H1 (cell line): ENCODE measurements around the gene OTUD3. TPM values are rescaled to one million over a fixed set of nuclear protein-coding genes. Genes with fewer than 3 reads are reported as not detected.

ENCODE experiments used
- CTCF ChIA-PET: fragments of 300-600 bp; sonication (Branson Sonifier 250); formaldehyde crosslinking; loops from one replicate; lab custom pipeline; 2021; ENCODE audit not compliant: partially characterized antibody; lab: Charles Lee
- POLR2A ChIA-PET: fragments of 300-600 bp; sonication (Branson Sonifier 250); formaldehyde crosslinking; loops from one replicate; lab custom pipeline; 2021; ENCODE audit warnings: inconsistent platforms; ENCODE audit not compliant: partially characterized antibody; lab: Charles Lee
- DNase-seq, 2 experiments: peaks; one replicate each; pipeline versions ENCODE4 v3.0.0 to v3.0.0-alpha.2; 2010 to 2022; ENCODE audit warnings: low spot score in 2 of 2, low read depth in 1 of 2, mixed read lengths in 1 of 2
- FAIRE-seq: peaks from 2 replicates; lab custom pipeline; 2011; peaks lifted over from hg19 to GRCh38; lab: Jason Lieb, UNC
- H2AFZ ChIP-seq: 2 replicates; pipeline ENCODE4 v1.8.1; 2012; ENCODE audit warnings: low read length, inconsistent platforms
- H2AK5ac ChIP-seq: 2 replicates; pipeline ENCODE4 v1.6.1; 2013; ENCODE audit warnings: low read depth, low read length
- H2BK120ac ChIP-seq: replicated peaks from 2 replicates; pipeline ENCODE3; 2013; ENCODE audit warnings: low read depth, low read length, inconsistent platforms
- H2BK12ac ChIP-seq: 2 replicates; pipeline ENCODE4 v1.6.1; 2013; ENCODE audit warnings: low read depth, low read length
- H2BK15ac ChIP-seq: 2 replicates; pipeline ENCODE4 v1.6.1; 2013; ENCODE audit warnings: low read length
- H2BK20ac ChIP-seq: 2 replicates; pipeline ENCODE4 v1.6.1; 2013; ENCODE audit warnings: low read length
- H2BK5ac ChIP-seq: 2 replicates; pipeline ENCODE4 v1.6.1; 2013; ENCODE audit warnings: low read depth, low read length
- H3K14ac ChIP-seq: 2 replicates; pipeline ENCODE4 v1.6.1; 2013; ENCODE audit warnings: inconsistent platforms; ENCODE audit not compliant: insufficient read length
- H3K18ac ChIP-seq: 2 replicates; pipeline ENCODE4 v1.6.1; 2013; ENCODE audit warnings: low read length; ENCODE audit errors: extremely low read depth
- H3K23ac ChIP-seq: 2 replicates; pipeline ENCODE4 v1.6.1; 2013; ENCODE audit warnings: inconsistent platforms; ENCODE audit not compliant: insufficient read length
- H3K23me2 ChIP-seq: 2 replicates; pipeline ENCODE4 v1.6.1; 2013; ENCODE audit warnings: low read depth, low read length
- H3K27ac ChIP-seq: 2 replicates; pipeline ENCODE4 v1.6.1; 2011; ENCODE audit warnings: low read depth, low read length, inconsistent platforms
- H3K27me3 ChIP-seq, 4 experiments: replicated peaks in 1 of 4; 1 replicate in 1 of 4; 2 replicates in 3 of 4; pipeline versions ENCODE4 v1.6.1 to v1.8.1; 2011 to 2013; ENCODE audit warnings: low read length in 3 of 4, mild to moderate bottlenecking in 3 of 4, inconsistent platforms in 2 of 4, mixed read lengths in 2 of 4, moderate library complexity in 1 of 4; ENCODE audit not compliant: control insufficient read depth in 3 of 4, insufficient read depth in 3 of 4; ENCODE audit errors: extremely low read depth in 1 of 4
- H3K36me3 ChIP-seq, 4 experiments: 2 replicates each; pipeline versions ENCODE4 v1.6.1 to v1.8.1; 2011 to 2013; ENCODE audit warnings: mild to moderate bottlenecking in 4 of 4, low read length in 3 of 4, moderate library complexity in 2 of 4, control low read depth in 1 of 4, inconsistent platforms in 1 of 4; ENCODE audit not compliant: insufficient read depth in 4 of 4, control insufficient read depth in 2 of 4
- H3K4ac ChIP-seq: replicated peaks from 2 replicates; pipeline ENCODE3; 2013; ENCODE audit warnings: low read length, low read depth, mixed read lengths, inconsistent platforms; ENCODE audit not compliant: insufficient read length
- H3K4me1 ChIP-seq, 4 experiments: replicated peaks in 1 of 4; 1 replicate in 1 of 4; 2 replicates in 3 of 4; pipeline versions ENCODE4 v1.6.1 to v1.8.1; 2011 to 2013; ENCODE audit warnings: low read length in 3 of 4, inconsistent platforms in 2 of 4, mixed read lengths in 1 of 4; ENCODE audit not compliant: insufficient read depth in 4 of 4, control insufficient read depth in 3 of 4
- H3K4me2 ChIP-seq, 2 experiments: 2 replicates each; pipeline versions ENCODE4 v1.6.1 to v1.8.1; 2011 to 2013; ENCODE audit warnings: low read depth in 2 of 2, low read length in 2 of 2, control low read depth in 1 of 2, inconsistent platforms in 1 of 2, mild to moderate bottlenecking in 1 of 2; ENCODE audit not compliant: insufficient read depth in 1 of 2
- H3K4me3 ChIP-seq, 4 experiments: fragments of 200-600, 300-600 bp in 1 of 4; sonication (generic), shearing (Covaris generic), sonication (Bioruptor Twin) in 1 of 4; 2 replicates each; pipeline versions ENCODE4 v1.5.1 to v1.8.1; 2011 to 2016; ENCODE audit warnings: low read length in 4 of 4, low read depth in 3 of 4, control low read depth in 2 of 4, inconsistent platforms in 2 of 4, mild to moderate bottlenecking in 2 of 4, mixed read lengths in 1 of 4, moderate library complexity in 1 of 4; ENCODE audit not compliant: insufficient read depth in 2 of 4; ENCODE audit errors: extremely low read depth in 1 of 4
- H3K56ac ChIP-seq: replicated peaks from 2 replicates; pipeline ENCODE3; 2013; ENCODE audit warnings: low read depth, mild to moderate bottlenecking, mixed read lengths, low read length, inconsistent platforms; ENCODE audit not compliant: insufficient read length
- H3K79me1 ChIP-seq: 2 replicates; pipeline ENCODE4 v1.6.1; 2013; ENCODE audit warnings: low read depth, low read length, control low read depth
- H3K79me2 ChIP-seq, 2 experiments: 2 replicates each; pipeline versions ENCODE4 v1.6.1 to v1.8.1; 2012 to 2013; ENCODE audit warnings: low read length in 2 of 2, mild to moderate bottlenecking in 2 of 2, inconsistent platforms in 1 of 2; ENCODE audit not compliant: insufficient read depth in 2 of 2, control insufficient read depth in 1 of 2
- H3K9ac ChIP-seq, 4 experiments: replicated peaks in 1 of 4; 1 replicate in 1 of 4; 2 replicates in 3 of 4; pipeline versions ENCODE4 v1.6.1 to v1.8.1; 2011 to 2013; ENCODE audit warnings: low read depth in 3 of 4, low read length in 3 of 4, control low read depth in 2 of 4, mild to moderate bottlenecking in 2 of 4, moderate library complexity in 2 of 4, inconsistent platforms in 1 of 4; ENCODE audit errors: extremely low read depth in 1 of 4
- H3K9me3 ChIP-seq, 2 experiments: 2 replicates each; pipeline versions ENCODE4 v1.6.1 to v1.8.1; 2012 to 2013; ENCODE audit warnings: mild to moderate bottlenecking in 2 of 2, moderate library complexity in 2 of 2, control low read depth in 1 of 2, inconsistent platforms in 1 of 2, low read depth in 1 of 2, low read length in 1 of 2, mixed read lengths in 1 of 2; ENCODE audit not compliant: insufficient read depth in 2 of 2
- H4K20me1 ChIP-seq, 2 experiments: replicated peaks in 1 of 2; 2 replicates each; pipeline versions ENCODE3 to v1.8.1; 2011 to 2013; ENCODE audit warnings: inconsistent platforms in 2 of 2, low read length in 2 of 2, mild to moderate bottlenecking in 1 of 2; ENCODE audit not compliant: insufficient read depth in 2 of 2, control insufficient read depth in 1 of 2
- H4K5ac ChIP-seq: 2 replicates; pipeline ENCODE4 v1.6.1; 2013; ENCODE audit warnings: low read length, low read depth, mixed read lengths, inconsistent platforms; ENCODE audit not compliant: insufficient read length
- H4K8ac ChIP-seq: 2 replicates; pipeline ENCODE4 v1.8.0; 2013; ENCODE audit warnings: mild to moderate bottlenecking, moderate library complexity, low read length, inconsistent platforms; ENCODE audit not compliant: insufficient read depth; ENCODE audit errors: extremely low read depth
- H4K91ac ChIP-seq: replicated peaks from 2 replicates; pipeline ENCODE3; 2013; ENCODE audit warnings: low read length, mixed read lengths, inconsistent platforms; ENCODE audit not compliant: insufficient read length
- ASH2L ChIP-seq: fragments of 200-600, 300-600 bp; sonication (generic); IDR thresholded peaks from one replicate; pipeline ENCODE4 v1.7.1; 2017; ENCODE audit warnings: low read length
- BACH1 ChIP-seq: IDR thresholded peaks from 2 replicates; pipeline ENCODE4 v1.6.1; 2012; ENCODE audit warnings: low read length, improper control_type of control experiment
- GABPA ChIP-seq: IDR thresholded peaks from 2 replicates; pipeline ENCODE4 v1.6.1; 2011; ENCODE audit warnings: mild to moderate bottlenecking, low read length, moderate library complexity, borderline replicate concordance; ENCODE audit not compliant: insufficient read depth
- KDM5A ChIP-seq: fragments of 200-600 bp; IDR thresholded peaks from 2 replicates; pipeline ENCODE4 v1.7.1; 2012; ENCODE audit warnings: mild to moderate bottlenecking, low read length, inconsistent platforms, mixed read lengths
- TAF1 ChIP-seq: IDR thresholded peaks from 2 replicates; pipeline ENCODE4 v1.6.1; 2011; ENCODE audit warnings: mild to moderate bottlenecking, low read depth, low read length
- TBP ChIP-seq: IDR thresholded peaks from 2 replicates; pipeline ENCODE4 v1.6.1; 2011; ENCODE audit warnings: low read depth, low read length, improper control_type of control experiment
- TEAD4 ChIP-seq: IDR thresholded peaks from 2 replicates; pipeline ENCODE4 v1.6.1; 2012; ENCODE audit warnings: low read depth, low read length, inconsistent platforms, mixed read lengths
- WGBS, 2 experiments: shearing (Covaris generic) in 1 of 2; methylation state at CpG; one replicate each; pipeline versions ENCODE4 v1.1.6 to v1.1.7; 2013 to 2015; ENCODE audit warnings: low lambda C conversion rate in 2 of 2, mixed read lengths in 2 of 2, inconsistent platforms in 1 of 2, low coverage in 1 of 2, missing lambda C conversion rate in 1 of 2; ENCODE audit not compliant: insufficient replicate concordance in 2 of 2, insufficient coverage in 1 of 2, insufficient read length in 1 of 2; ENCODE audit errors: extremely low coverage in 1 of 2, missing lambda C conversion rate in 1 of 2; 5-methylcytosine and 5-hydroxymethylcytosine counted together
- polyA plus RNA-seq, 7 experiments: library from polyadenylated mRNA; depleted of rRNA in 3 of 7; stranded (reverse) in 5 of 7; unstranded in 2 of 7; fragments of >200 nt in 5 of 7; fragments of 200-250 nt in 2 of 7; gene quantifications; 1 replicate in 5 of 7; 2 replicates in 1 of 7; 4 replicates in 1 of 7; pipeline versions ENCODE4 v1.2.1 to v1.2.3, GENCODE V29; 2011 to 2013; ENCODE audit warnings: missing spikeins in 2 of 7, mixed read lengths in 2 of 7
- total RNA-seq: library from RNA; stranded (reverse); fragmentation: NEBNext Ultra II Directional; extraction: Animal tissue kit (Norgen Biotek cat#: 25700); gene quantifications from 2 replicates; pipeline ENCODE4 v1.2.1, GENCODE V29; 2021

The OTUD3 gene
- total and polyA plus RNA-seq, 2 of the 8 experiments (the other 6 are each of a cell fraction or from before 2014, with no cell fraction given) = 6.3 to 11.9 TPM

DNA sequence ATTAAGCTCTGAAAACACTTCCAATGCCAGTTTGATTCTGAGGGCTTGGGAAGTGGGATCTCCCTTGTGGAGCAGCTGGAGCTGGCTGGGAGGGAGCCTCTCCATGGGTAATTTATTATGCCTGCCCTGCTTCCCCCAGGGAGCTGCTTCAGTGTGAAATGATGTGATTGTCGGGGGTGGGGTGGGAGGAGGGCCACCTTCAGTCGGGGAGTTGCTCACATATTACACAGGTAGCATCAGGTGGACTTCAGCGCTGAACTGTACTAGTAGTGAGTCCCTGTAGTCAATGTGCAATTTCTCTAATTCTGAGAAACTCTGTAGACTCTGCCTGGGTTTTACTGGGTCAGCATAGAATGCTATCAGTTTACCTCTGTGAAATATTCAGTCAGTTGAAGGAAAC is 28.5 kb downstream of the OTUD3 start:
- ChIA-PET POLR2A (interaction anchor here (0.6 kb wide), 1 partner anchor 109 kb away, joined by 3 read pairs; no protein-coding TSS in a partner anchor), CTCF (interaction anchor here (1.1 to 2.3 kb wide), 4 partner anchors 10 to 241 kb away, joined by 3 to 10 read pairs (median 6); partner anchors contain the start of gene OTUD3)
- H3K14ac ChIP-seq = no peak overlapping the region
- H2BK120ac ChIP-seq = no peak overlapping the region
- no peak overlapping the region for H2AK5ac ChIP-seq
- no peaks in the 10 kb centered on the region for H4K20me1 ChIP-seq
- H4K8ac ChIP-seq = no peak overlapping the region
- no peaks in the 10 kb centered on the region for H3K23me2 ChIP-seq
- DNase-seq = no peak
- no peak overlapping the region for H2BK15ac ChIP-seq
- H3K18ac ChIP-seq = no peak overlapping the region
- no peak overlapping the region for H3K4me3 ChIP-seq
- no peak overlapping the region for H2BK5ac ChIP-seq
- 100% methylated on average over 3 of the region's 3 CpGs; no CpG with 5 or more reads in 1 of the 2 experiments for WGBS, 2 experiments
- no peak overlapping the region for H2BK12ac ChIP-seq
- H3K56ac ChIP-seq = no peak overlapping the region
- no peak overlapping the region for H3K4ac ChIP-seq
- H3K27ac ChIP-seq = no peak overlapping the region
- H3K79me2 ChIP-seq = no peaks in the 10 kb centered on the region
- H3K9ac ChIP-seq = no peak overlapping the region
- H2AFZ ChIP-seq = no peak overlapping the region
- FAIRE-seq = no peak
- H3K36me3 ChIP-seq = peaks cover 20 to 66% (median 58%) of the 10 kb centered on the region in 4 experiments
- H2BK20ac ChIP-seq = no peak overlapping the region
- no peak overlapping the region for H3K23ac ChIP-seq
- H4K5ac ChIP-seq = no peak overlapping the region
- H3K79me1 ChIP-seq = no peaks in the 10 kb centered on the region
- H3K9me3 ChIP-seq = no peaks in the 10 kb centered on the region
- no peaks in the 10 kb centered on the region for H3K27me3 ChIP-seq
- no peak overlapping the region for H3K4me2 ChIP-seq
- H4K91ac ChIP-seq = no peak overlapping the region
- no peaks in the 10 kb centered on the region for H3K4me1 ChIP-seq
- no peak for TF ChIP-seq BACH1
- no peak for TF ChIP-seq GABPA
- no peak for TF ChIP-seq TEAD4
- no peak for TF ChIP-seq TAF1
- no peak for TF ChIP-seq KDM5A
- TF ChIP-seq ASH2L = no peak
- no peak for TF ChIP-seq TBP
